CD4-positive, alpha-beta T cell treated with Interleukin-17A for 1 hour (primary cell): ENCODE results near the gene POLRMT.
A peak's percentile ranks its signal among the peaks of the same experiment; 100 is the strongest.
"Not testable (repeated sequence)": the region's sequence is repeated elsewhere in the genome, so short reads cannot be mapped to it uniquely, and the experiment has no call there.

ENCODE experiments used
- DNase-seq: peaks from one replicate; pipeline ENCODE4 v3.0.0-alpha.2; 2020

The POLRMT gene

DNA sequence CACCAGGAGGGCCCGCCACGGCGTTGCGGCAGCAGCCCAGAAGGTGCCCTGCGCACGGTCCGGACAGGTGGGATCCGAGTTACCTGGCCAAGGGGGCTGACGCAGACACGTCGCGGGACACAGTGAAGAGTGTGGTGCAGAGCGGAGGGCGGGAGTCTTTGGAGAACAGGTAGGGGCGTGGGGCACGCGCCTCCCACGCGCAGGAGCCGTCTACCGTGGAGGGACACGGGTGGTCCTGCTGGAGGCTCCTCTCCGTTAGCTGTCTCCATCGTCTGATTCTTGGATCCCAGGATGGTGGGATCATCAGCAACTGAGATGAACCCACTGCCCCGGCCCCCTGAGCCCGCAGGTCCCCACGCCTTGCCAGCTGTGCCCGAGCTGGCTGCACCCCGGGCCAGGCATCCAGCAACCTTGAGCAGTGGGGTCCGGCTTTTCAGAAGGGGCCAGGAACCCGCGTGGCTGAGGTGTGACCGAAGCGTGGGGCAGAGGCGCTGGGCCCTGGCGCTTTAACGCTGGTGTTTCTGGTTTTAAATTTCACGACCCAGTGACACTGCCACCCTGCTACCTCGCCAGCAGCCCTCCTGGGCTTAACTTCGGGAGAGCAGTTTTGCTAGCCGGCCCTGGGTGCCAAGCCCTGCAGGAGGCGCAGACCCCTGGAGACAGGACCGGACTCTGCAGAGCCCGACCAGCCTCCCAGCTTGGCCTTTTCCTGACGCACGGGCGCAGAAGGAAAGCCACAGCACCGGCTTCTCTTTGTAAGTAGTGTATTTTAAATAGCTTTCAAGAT lies 13.6 kb upstream of the POLRMT start:
- no peak for DNase-seq

DNA sequence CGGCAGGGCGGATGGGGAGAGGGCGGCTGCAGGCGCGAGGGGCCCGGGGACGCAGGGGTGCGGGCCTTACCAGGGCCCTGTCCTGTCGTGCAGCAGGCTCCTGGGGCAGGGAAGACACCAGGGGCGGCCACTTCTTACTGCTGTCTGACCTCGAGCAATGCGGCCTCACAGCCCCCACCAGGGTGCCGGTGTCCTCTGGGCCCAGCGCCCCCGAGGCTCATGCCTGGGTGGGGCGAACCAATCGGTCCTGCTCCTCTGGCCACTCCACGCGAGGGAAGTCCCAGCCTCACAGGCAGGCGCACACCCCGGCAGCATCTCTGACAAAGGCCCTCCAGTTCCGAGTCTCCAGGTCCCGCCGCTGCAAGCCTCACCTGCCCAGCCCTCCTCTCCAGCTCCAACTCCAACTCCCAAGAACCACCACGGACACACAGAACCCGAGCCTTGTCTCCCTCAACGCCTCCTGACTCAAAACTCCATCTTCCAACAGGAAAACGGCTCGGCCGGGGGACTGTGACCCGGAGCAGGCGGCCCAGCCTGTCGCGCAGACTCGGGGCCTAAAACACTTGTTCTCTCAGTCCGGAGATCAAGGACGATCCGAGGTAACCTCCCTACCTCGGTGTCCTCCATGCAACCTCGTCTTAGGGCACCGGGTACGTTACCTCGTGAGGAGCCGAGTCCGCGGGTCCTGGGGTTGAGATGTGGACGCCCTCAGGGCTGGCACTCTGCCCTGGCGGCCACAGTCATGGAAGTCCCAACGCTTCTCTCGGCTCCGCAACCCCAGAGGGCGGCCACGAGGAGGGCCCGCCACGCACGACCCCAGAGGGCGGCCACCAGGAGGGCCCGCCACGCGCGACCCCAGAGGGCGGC lies 12.8 kb upstream of the POLRMT start:
- no peak for DNase-seq

DNA sequence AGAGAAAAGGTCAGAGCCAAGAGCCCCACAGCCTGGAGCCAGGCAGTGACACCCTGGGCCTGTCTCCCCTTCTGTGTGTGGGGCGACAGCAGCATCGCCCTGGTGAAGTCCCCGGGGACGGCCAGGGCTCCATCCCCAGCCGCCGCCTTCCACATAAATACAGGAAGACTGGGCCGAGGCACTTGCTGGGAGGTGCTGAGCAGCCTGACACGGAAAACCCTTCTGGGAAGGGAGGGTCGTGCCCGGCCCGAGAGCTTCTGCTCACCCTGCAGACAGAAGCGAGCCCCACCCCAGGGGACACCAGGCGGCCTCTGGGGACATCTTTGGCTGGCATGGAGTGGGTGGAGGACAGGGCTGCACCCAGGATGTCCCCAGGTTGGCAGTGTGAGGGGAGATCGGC lies 11.5 kb upstream of the POLRMT start:
- no peak for DNase-seq

DNA sequence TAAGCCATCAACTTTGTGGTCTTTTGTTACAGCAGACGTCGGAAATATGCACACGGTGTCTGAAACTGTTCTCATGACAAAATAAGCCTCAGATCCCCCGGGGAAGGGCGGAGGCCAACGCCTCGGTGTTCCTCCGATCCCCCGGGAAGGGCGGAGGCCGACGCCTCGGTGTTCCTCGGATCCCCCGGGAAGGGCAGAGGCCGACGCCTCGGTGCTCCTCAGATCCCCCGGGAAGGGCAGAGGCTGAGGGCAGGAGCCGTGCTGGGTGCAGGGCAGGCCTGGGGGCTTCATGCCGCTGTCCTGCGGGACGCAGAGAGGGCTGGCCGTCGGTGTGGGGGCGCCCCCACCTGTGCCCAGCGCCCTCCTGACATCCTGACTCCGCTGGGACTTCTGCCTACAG lies 11.0 kb upstream of the POLRMT start:
- no peak for DNase-seq

DNA sequence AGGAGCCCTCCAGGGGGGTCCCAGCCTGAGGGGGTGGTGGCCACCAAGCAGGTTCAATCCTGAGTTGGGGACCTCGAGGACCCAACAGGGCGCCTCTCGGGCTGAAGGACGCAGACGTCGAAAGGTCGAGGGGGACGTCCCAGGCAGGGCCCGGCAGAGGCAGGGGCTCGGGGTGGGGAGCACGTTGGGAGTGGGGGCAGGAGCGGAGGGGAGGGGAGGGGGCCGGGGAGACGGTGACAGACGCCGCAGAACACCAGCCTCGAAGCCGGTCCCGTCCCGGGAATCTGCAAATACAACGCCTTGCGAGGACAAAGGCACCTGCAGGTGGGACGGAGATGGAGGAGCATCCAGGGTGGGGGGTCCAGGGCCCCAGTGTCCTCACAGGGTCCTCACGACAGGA lies 10.4 kb upstream of the POLRMT start:
- no peak for DNase-seq

DNA sequence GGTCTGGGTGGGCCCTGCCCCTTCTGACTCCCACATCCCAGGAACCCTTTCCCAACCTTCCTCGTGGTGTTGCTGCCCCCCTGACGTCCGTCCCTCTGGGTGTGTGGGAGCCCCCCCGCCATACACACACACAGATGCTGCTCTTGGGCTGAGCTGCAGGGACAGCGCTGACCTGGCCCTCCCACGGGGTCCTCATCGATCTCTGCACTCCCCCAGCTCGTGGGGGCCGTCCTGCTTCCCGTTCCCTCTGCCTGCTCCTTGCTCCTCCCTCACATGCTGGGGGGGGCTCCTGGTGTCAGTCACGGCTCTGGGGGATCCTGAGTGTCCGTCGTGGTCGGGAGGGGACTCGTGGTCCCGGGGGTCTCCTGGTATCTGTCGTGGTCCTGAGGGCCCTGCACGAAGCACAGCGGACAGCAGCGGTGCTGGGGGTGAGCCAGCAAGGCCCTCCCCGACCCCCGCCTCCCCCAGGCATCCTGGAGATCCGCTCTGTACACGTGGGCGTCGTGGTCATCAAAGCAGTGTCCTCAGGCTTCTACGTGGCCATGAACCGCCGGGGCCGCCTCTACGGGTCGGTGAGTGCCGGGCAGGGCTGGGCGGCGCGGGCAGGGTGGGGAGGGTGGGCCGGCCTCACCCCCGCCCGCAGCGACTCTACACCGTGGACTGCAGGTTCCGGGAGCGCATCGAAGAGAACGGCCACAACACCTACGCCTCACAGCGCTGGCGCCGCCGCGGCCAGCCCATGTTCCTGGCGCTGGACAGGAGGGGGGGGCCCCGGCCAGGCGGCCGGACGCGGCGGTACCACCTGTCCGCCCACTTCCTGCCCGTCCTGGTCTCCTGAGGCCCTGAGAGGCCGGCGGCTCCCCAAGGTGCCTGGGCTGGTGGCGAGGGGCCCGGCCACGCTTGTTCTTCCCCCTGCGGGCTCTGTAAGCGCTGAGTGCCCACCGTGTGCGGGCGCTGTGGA lies 9.7 kb upstream of the POLRMT start:
- no peak for DNase-seq

DNA sequence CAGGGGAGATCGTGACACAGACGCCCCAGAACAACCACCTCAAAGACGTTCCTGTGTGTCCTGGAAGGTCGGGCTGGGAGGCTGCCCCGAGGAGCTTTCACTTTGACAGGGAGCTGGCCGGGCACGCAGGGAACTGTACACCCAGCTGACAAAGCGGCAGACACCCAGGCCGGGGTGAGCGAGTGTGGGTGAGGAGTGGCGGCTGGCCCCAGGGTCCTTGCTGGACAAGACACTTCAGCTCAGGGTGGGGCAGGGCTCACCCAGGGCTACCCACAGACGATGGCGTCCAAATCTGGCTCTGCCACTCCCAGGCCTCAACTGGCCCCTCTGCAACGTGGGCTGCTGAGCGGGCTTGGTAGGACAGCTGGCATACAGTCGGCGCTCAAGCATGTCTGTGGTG lies 8.4 kb upstream of the POLRMT start:
- no peak for DNase-seq

DNA sequence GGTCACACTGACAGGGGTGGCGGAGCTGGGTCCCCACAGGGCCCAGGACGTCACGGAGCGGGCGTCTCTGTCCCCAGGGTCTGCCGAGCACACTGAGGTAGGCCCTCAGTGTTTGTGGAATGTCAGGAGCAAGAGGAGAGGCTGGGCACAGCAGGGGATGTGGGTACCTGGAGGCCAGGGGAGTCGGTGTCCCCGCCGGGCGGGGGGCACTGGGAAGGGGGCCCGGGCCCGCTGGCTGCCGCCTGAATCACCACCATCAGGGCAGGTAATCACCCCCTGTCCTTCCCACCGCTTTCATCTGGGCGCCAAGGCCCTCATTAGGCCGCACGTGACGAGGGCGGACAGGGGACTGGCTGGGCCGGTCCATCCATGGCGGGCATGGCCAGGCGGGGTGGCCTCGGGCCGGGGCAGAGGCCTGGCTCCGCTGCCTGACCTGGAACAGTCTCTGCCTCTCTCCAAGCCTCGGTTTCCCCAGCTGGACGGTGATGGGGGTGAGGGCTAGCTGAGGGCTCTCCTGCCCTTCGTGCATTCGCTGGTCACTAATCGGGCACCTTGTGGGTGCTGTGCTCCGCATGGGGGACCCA lies 7.4 kb upstream of the POLRMT start:
- DNase-seq: no peak

DNA sequence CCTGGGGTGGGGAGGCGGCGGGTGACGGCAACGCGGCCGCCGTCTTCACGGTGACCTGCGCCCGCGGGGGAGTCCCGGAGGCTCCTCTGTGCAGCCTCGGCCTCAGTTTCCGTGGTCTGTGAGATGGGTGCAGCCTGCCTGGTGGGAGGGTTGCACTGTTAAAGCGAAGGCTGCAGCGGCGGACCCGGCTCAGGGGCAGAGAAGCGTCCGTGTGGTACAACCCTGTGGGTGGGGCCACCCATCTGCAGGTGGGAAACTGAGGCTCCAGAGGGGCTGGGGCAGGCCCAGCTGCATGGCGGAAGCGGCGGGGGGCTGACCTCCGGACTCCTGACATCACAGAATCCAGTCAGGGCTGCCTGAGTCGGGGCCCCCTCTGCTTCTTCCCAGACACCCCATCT lies 6.8 kb upstream of the POLRMT start:
- DNase-seq: no peak

DNA sequence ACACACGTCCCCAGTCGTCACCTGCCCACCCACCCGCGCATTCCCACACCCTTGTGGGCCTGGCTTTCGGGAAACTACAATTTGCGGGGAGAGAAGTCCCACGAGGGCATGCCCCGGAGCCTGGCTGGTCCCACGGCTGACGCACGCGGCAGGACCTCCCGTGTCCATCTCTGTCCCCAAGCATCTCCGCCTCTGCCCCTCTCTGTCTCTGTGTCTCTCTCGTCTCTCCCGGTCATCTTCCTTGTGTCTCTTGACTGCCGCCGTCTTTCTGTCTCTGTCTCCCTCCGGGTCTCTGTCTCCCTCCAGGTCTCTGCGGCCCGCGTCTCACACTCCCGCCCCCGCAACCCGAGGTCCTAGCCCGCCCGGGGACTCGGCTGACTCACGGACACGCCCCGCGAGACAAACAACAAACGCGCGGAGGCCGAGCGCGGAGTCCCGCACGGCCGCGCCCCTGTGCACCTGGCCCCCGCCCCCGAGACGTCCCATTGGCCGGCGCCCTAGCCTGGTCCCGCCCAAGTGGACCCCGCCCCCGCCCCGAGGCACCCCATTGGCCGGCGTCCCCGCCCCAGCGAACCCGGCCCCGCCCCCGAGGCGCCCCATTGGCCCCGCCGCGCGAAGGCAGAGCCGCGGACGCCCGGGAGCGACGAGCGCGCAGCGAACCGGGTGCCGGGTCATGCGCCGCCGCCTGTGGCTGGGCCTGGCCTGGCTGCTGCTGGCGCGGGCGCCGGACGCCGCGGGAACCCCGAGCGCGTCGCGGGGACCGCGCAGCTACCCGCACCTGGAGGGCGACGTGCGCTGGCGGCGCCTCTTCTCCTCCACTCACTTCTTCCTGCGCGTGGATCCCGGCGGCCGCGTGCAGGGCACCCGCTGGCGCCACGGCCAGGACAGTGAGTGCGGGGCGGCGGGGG lies 6.2 kb upstream of the POLRMT start, which contains the start of gene FGF22:
FGF22 (plus strand) TSS at position 627 of the 908 bp plus-strand sequence; CDS start at position 674, 47 bp downstream.
- DNase-seq: peak; percentile 96

DNA sequence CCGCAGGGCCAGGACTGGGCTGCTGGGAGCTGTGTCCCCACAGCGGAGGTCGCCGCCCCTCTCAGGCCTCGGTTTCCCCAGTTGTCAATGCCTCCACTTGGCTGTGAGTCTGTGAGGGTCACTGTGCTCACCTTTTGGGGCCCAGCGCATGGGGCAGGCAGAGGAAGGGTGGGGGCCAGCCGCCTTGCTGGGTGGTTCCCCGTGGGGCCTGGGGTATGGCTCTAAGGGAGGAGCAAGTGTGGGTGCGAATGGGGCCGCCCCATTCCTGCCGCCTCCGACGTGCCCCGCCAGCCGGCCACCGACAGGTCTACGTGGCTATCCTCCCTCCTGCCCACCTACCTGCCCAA lies 5.5 kb upstream of the POLRMT start:
- no peak for DNase-seq

DNA sequence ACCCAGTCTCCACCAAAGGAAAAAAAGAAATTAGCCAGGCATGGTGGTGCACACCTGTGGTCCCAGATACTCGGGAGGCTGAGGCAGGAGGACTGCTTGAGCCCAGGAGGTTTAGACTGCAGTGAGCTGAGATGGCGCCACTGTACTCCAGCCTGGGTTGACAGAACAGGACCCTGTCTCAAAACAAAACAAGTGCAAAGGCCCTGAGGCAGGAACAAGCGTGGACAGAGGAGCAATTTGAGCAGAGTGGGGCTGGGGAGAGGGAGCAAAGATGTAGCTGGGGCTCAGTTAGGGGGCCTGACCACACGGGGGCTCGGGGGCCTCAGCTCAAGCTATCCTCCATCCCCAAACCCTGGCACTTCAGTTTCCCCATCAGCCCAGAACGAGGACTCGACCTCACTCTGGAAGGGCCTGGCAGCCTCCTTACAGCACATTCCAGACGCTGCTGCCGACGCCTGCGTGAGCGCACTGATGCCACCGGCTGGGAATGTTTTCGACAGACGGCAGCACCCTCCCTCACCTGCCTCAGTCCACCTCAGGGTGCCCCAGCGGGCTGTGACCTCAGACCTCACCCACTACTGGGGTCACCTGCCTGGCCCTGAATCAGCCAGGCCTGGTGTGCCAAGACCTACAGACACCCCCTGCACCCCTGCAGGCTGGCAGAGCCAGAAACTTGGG lies 1.8 kb upstream of the POLRMT start:
- DNase-seq: no peak

DNA sequence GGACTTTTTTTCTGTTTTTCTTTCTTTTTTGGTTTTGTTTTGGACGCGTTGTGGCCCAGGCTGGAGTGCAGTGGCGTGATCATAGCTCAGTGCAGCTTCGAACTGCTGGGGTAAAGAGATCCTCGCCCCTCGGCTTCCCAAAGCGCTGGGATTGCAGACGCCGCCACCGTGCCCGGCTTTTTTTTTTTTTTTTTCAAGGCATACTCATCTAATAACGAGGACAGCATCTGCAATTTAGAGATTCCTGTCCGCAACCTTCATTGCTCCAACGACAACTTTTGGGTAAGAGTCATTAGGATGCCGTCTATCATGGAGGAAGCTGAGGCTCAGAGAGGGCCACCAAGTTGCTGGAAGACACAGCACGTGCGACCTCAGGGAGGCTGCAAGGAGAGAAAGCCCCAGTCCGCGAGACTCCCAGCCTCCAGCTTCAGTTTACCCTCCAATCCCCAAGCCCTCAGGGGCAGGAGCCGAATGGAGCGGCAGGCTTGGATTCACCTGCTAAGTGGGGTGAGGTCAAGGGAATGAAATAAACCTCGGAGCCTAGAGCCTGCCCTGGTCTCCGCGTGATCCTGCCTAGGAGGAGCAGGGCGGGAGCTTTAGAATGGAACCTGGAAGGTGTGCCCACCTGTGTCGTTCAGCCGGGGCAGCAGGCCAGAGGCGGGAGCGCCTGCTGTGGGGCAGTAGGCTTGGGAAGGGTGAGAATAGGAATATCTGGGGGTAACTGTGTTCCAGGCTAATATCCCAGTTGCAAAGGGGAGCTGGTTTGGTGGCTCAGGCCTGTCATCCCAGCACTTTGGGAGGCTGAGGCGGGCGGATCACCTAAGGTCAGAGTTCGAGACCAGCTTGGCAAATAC lies 676 bp upstream of the POLRMT start:
- DNase-seq: no peak

DNA sequence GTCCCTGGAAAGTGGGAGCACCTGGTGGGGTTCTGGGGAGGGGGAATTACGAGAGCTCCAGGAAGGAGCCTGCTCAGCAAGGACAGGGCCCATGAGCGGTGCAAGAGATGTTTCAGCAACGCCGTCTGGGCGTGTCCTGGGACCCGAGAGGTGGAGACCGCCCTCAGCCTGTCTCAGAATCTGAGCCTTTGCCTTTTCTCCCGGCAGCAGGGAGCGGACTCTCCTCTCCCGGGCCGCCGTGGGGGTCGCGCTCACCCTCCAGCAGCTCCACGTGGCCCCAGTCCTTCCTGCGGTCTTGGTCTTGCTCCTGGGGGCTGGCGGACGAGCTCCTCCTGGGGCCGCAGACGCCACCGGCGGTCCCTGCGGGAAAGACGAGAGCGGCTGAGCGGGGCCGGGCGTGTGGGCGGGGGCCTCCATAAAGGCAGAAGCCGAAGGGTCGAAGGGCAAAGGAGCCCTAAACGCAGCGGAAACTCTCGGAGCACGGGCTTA lies 714 bp downstream of the POLRMT start:
- DNase-seq: no peak

DNA sequence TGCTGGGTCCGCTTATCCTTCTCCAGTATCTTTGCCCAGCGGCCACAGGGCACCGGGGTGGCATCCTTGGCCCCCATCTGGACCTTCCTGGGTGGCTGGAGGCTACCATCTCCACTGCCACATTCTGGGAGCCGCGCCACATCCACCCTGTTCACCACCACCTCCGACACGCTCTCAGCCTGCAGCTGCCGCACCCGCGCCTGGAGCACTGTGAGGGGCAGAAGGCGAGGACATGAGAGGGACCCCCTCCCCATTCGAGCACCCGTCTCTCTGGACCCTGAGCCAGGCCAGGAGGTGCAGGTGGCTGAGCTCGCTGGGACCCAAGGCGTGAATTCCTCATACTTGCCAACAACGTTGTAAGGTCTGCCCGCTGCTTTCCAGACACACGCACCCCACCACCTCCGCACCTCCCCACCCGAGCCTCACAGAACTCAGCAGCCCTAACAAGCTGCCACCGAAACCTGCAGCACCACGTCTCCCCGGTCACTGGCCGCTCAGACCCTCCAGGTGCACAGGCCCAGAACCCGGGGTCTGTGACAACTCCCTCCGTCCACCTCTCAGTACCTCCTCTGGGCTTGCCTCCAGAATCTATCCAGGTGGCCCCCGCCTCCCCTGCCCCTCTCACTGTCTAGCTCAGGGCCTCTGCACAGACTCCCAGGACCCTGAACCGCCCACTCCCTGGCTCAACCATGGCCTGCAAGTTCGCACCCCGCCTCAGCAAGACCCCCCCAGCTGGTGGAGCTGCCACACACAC lies 3.2 kb downstream of the POLRMT start:
- DNase-seq: no peak

DNA sequence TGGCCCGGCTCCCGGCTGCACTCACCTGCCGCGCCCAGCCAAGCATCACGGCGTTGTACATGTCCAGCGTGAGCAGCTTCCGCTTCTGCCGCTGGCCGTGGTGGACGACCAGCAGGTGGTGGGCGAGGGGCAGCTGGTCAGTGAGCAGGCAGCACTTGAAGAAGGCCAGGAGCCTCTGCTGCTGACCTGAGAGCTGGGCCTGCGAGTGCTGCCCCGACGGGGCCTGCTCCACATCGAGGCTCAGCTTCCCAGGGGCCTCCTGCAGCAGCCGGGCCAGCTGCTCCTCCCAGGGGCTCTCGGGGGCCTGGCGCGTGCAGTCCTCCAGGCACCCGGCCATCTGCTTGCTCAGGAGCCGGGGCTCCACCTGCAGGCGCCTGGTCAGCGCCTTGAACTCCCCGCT lies 3.8 kb downstream of the POLRMT start:
- not testable (repeated sequence) for DNase-seq

DNA sequence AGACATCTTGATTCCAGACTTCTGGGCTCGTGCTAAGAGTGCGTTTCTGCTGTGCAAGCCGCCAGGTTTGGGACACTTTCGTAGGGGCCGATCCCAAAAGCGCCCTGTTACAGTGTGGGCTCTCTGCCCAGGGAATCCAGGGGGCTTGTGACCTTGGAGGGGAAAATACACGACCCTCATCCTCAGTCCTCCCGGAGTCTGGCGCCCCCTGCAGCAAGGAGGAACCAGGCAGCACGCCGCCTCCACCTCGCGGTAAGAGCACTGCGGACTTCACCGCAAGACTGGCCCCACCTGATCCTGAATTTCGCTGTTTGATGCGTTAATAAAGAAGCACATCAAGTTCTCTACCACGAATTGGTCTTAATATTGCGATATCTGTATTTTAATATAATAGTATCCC lies 5.2 kb downstream of the POLRMT start:
- DNase-seq: no peak

DNA sequence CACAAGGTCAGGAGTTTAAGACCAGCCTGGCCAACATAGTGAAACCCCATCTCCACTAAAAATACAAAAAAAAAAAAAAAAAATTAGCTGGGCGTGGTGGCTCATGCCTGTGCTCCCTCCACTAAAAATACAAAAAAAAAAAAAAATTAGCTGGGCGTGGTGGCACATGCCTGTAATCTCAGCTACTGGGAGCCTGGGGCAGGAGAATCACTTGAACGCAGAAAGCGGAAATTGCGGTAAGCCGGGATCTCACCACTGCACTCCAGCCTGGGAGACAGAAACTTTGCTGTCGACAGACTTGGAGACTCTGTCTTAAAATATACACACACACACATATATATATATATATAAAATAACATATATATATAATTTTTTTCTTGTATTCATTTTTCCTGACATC lies 6.8 kb downstream of the POLRMT start:
- DNase-seq: not testable (repeated sequence)

DNA sequence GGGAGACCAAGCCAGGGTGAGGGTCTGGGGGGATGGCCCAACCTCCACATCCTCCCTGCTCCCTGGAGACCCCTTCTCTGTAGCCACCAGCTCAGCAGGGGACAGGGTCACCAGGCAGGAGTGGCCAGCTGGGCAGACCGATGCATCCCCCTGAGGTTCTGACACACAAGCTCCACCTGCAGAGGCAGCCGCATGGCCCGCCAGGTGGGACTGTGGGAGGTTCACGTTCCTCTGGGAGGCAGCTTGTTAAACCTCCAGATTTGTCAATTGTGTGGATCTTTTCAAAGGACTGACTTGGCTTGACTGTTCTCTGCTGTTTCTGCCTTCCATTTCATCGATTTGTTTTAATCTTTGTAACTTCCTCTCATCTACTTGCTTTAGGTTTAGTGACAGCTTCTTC lies 8.1 kb downstream of the POLRMT start:
- DNase-seq: no peak
